ENCODE data around the gene STMN3. TPM values are rescaled to one million over a fixed set of nuclear protein-coding genes. Genes with fewer than 3 reads are reported as not detected.
A peak's percentile ranks its signal among the peaks of the same experiment; 100 is the strongest.

Gene STMN3
- total and polyA plus RNA-seq, 2 of the 8 experiments (the other 6 are each of a cell fraction or from before 2014, with no cell fraction given), result 51.5 to 63.1 TPM

- DNase-seq (ENCODE audit: low read depth in 1 of 2, low spot score in 2 of 2), result no peak
These were observed 33.5 kb upstream of the STMN3 start for GRCh38 chr20:63686492-63687321.

More at GRCh38 chr20:63686492-63687321, 33.5 kb upstream of the STMN3 start:
- H3K79me1 ChIP-seq (ENCODE audit: low read depth, low read length), result no peaks in the 10 kb centered on the region
- H3K23ac ChIP-seq (ENCODE audit: insufficient read length), result no peak overlapping the region
- H3K23me2 ChIP-seq (ENCODE audit: low read depth, low read length), result no peaks in the 10 kb centered on the region
- 91% methylated on average over 39 of the region's 45 CpGs; no CpG with 5 or more reads in 1 of the 2 experiments for WGBS, 2 experiments (ENCODE audit: extremely low coverage in 1 of 2, insufficient coverage in 1 of 2, insufficient read length in 1 of 2, insufficient replicate concordance in 2 of 2, low coverage in 1 of 2, low lambda C conversion rate in 2 of 2, missing lambda C conversion rate in 1 of 2)
- no peaks in the 10 kb centered on the region for H3K9me3 ChIP-seq (ENCODE audit: insufficient read depth in 2 of 2, low read depth in 1 of 2, low read length in 1 of 2)
- peaks cover 0 to 2% of the 10 kb centered on the region in 2 experiments for H4K20me1 ChIP-seq (replicated peaks in 1 of 2; ENCODE audit: control insufficient read depth in 1 of 2, insufficient read depth in 2 of 2, low read length in 2 of 2)
- ChIA-PET CTCF (ENCODE audit: partially characterized antibody) (interaction anchor here (0.6 to 1.0 kb wide), 3 partner anchors 12 to 108 kb away, joined by 3 to 4 read pairs (median 3); no protein-coding TSS in a partner anchor), POLR2A (ENCODE audit: partially characterized antibody) (interaction anchor here (0.7 to 4.3 kb wide), 3 partner anchors 11 to 29 kb away, joined by 4 to 31 read pairs (median 18); partner anchors contain the start of genes RTEL1 and TNFRSF6B)
- H3K36me3 ChIP-seq (ENCODE audit: control insufficient read depth in 2 of 4, insufficient read depth in 4 of 4, low read length in 3 of 4), result peaks cover 0 to 3% (median 0%) of the 10 kb centered on the region in 4 experiments; a peak in 1 of 8 replicates
- peak overlapping the region in 1 of 4 experiments; percentile 21; a peak in 1 of 7 replicates for H3K9ac ChIP-seq (replicated peaks in 1 of 4; ENCODE audit: extremely low read depth in 1 of 4, low read depth in 3 of 4, low read length in 3 of 4)
- FAIRE-seq, result no peak
- H3K4me3 ChIP-seq (ENCODE audit: extremely low read depth in 1 of 4, insufficient read depth in 2 of 4, low read depth in 3 of 4, low read length in 4 of 4), result no peak overlapping the region
- H3K56ac ChIP-seq (replicated peaks; ENCODE audit: insufficient read length, low read depth, low read length), result no peak overlapping the region
- H2BK12ac ChIP-seq (ENCODE audit: low read depth, low read length), result no peak overlapping the region
- TF ChIP-seq, protein P1, sequence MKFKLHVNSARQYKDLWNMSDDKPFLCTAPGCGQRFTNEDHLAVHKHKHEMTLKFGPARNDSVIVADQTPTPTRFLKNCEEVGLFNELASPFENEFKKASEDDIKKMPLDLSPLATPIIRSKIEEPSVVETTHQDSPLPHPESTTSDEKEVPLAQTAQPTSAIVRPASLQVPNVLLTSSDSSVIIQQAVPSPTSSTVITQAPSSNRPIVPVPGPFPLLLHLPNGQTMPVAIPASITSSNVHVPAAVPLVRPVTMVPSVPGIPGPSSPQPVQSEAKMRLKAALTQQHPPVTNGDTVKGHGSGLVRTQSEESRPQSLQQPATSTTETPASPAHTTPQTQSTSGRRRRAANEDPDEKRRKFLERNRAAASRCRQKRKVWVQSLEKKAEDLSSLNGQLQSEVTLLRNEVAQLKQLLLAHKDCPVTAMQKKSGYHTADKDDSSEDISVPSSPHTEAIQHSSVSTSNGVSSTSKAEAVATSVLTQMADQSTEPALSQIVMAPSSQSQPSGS (IDR thresholded peaks at IDR 0.05; ENCODE audit: low read length), result no peak
- TF ChIP-seq CHD2 (IDR thresholded peaks at IDR 0.05; ENCODE audit: low read length) (no peak), GABPA (IDR thresholded peaks at IDR 0.05; ENCODE audit: borderline replicate concordance, insufficient read depth, low read length) (no peak), SUZ12 (IDR thresholded peaks at IDR 0.05; ENCODE audit: low read length) (no peak), SP4 (IDR thresholded peaks at IDR 0.05; ENCODE audit: low read length) (no peak), NANOG (IDR thresholded peaks at IDR 0.05; ENCODE audit: insufficient read depth, low read depth, low read length, poor library complexity, severe bottlenecking) (no peak), TBP (IDR thresholded peaks at IDR 0.05; ENCODE audit: low read depth, low read length) (no peak), CBX5 (IDR thresholded peaks at IDR 0.05; ENCODE audit: low read depth, low read length) (no peak), NRF1 (IDR thresholded peaks at IDR 0.05; ENCODE audit: low read depth, low read length) (no peak), KDM5A (IDR thresholded peaks at IDR 0.05; ENCODE audit: low read length) (no peak)
- no peak overlapping the region for H4K5ac ChIP-seq (ENCODE audit: insufficient read length, low read depth, low read length)
- no peak overlapping the region; the same call in 1 of the 2 replicates for H4K8ac ChIP-seq (ENCODE audit: extremely low read depth, insufficient read depth, low read length)
- no peak overlapping the region for H3K14ac ChIP-seq (ENCODE audit: insufficient read length)
- H3K4ac ChIP-seq (replicated peaks; ENCODE audit: insufficient read length, low read depth, low read length), result no peak overlapping the region
- H3K18ac ChIP-seq (ENCODE audit: extremely low read depth, low read length), result no peak overlapping the region; the same call in 1 of the 2 replicates
- no peak overlapping the region for H2AFZ ChIP-seq (ENCODE audit: low read length)
- no peaks in the 10 kb centered on the region; a peak in 1 of 7 replicates for H3K4me1 ChIP-seq (replicated peaks in 1 of 4; ENCODE audit: control insufficient read depth in 3 of 4, insufficient read depth in 4 of 4, low read length in 3 of 4)
- no peak overlapping the region for H3K4me2 ChIP-seq (ENCODE audit: insufficient read depth in 1 of 2, low read depth in 2 of 2, low read length in 2 of 2)
- no peaks in the 10 kb centered on the region for H3K27me3 ChIP-seq (replicated peaks in 1 of 4; ENCODE audit: control insufficient read depth in 3 of 4, extremely low read depth in 1 of 4, insufficient read depth in 3 of 4, low read length in 3 of 4)
- no peak overlapping the region for H2BK20ac ChIP-seq (ENCODE audit: low read length)
- no peaks in the 10 kb centered on the region for H3K79me2 ChIP-seq (ENCODE audit: control insufficient read depth in 1 of 2, insufficient read depth in 2 of 2, low read length in 2 of 2)
- peak overlapping the region; percentile 66 for H2BK5ac ChIP-seq (ENCODE audit: low read depth, low read length)
- H3K27ac ChIP-seq (ENCODE audit: low read depth, low read length), result no peak overlapping the region
- no peak overlapping the region for H2AK5ac ChIP-seq (ENCODE audit: low read depth, low read length)
- no peak overlapping the region for H4K91ac ChIP-seq (replicated peaks; ENCODE audit: insufficient read length, low read length)
- H2BK120ac ChIP-seq (replicated peaks; ENCODE audit: low read depth, low read length), result no peak overlapping the region
- no peak overlapping the region for H2BK15ac ChIP-seq (ENCODE audit: low read length)

Measured in H1 (cell line).